Endothelial cell of umbilical vein (primary cell): ENCODE results near the gene WDFY2. TPM values are rescaled to one million over a fixed set of nuclear protein-coding genes. Genes with fewer than 3 reads are reported as not detected.

ENCODE experiments used
- BruUV-seq: library from RNA; stranded (reverse); fragments of 400-500 nt; replicated peaks from 2 replicates; lab custom pipeline; 2021; lab: Mats Ljungman, UMichigan
- CTCF ChIA-PET: fragments of 300-600, 350-600 bp; sonication (Branson Sonifier 250); formaldehyde crosslinking; loops from one replicate; lab custom pipeline; 2021; ENCODE audit warnings: antibody characterized with exemption, inconsistent platforms; lab: Charles Lee
- POLR2A ChIA-PET: fragments of 300-600, 350-600 bp; sonication (Branson Sonifier 250); formaldehyde crosslinking; loops from one replicate; lab custom pipeline; 2021; ENCODE audit warnings: antibody characterized with exemption, inconsistent platforms; lab: Charles Lee
- DNase-seq: peaks from one replicate; pipeline ENCODE4 v3.0.0-alpha.2; 2011; ENCODE audit warnings: low read depth, low spot score
- FAIRE-seq: peaks from 2 replicates; lab custom pipeline; 2011; peaks lifted over from hg19 to GRCh38; lab: Jason Lieb, UNC
- H2AFZ ChIP-seq: 2 replicates; pipeline ENCODE4 v1.6.0; 2012; ENCODE audit warnings: low read depth, low read length, control low read depth, inconsistent platforms
- H3K27ac ChIP-seq: 2 replicates; pipeline ENCODE4 v1.5.1; 2011; ENCODE audit warnings: low read depth, mild to moderate bottlenecking, control low read depth, low read length, moderate library complexity; ENCODE audit not compliant: insufficient read depth
- H3K27me3 ChIP-seq, 2 experiments: 2 replicates each; pipeline versions ENCODE4 v1.6.0 to v1.6.1; 2011; ENCODE audit warnings: low read length in 2 of 2, mixed read lengths in 1 of 2; ENCODE audit not compliant: control insufficient read depth in 2 of 2, insufficient read depth in 2 of 2
- H3K36me3 ChIP-seq, 2 experiments: 2 replicates in 1 of 2; 3 replicates in 1 of 2; pipeline ENCODE4 v1.5.1; 2011; ENCODE audit warnings: low read length in 2 of 2, mild to moderate bottlenecking in 1 of 2, moderate library complexity in 1 of 2; ENCODE audit not compliant: control insufficient read depth in 2 of 2, insufficient read depth in 2 of 2; ENCODE audit errors: extremely low read depth in 1 of 2
- H3K4me1 ChIP-seq: 3 replicates; pipeline ENCODE4 v1.5.1; 2011; ENCODE audit warnings: mild to moderate bottlenecking, low read length; ENCODE audit not compliant: control insufficient read depth, insufficient read depth; ENCODE audit errors: extremely low read depth
- H3K4me2 ChIP-seq: 2 replicates; pipeline ENCODE4 v1.6.1; 2011; ENCODE audit warnings: low read length, control low read depth, mixed read lengths; ENCODE audit not compliant: insufficient read depth
- H3K4me3 ChIP-seq, 3 experiments: fragments of 200-600 bp in 1 of 3; sonication (generic), shearing (Covaris generic) in 1 of 3; replicated peaks in 1 of 3; 2 replicates each; pipeline ENCODE4 v1.5.1; 2011 to 2016; ENCODE audit warnings: control low read depth in 3 of 3, low read length in 3 of 3, mild to moderate bottlenecking in 2 of 3, inconsistent platforms in 1 of 3, low read depth in 1 of 3, moderate library complexity in 1 of 3; ENCODE audit not compliant: insufficient read depth in 1 of 3
- H3K79me2 ChIP-seq: 2 replicates; pipeline ENCODE4 v1.6.0; 2012; ENCODE audit warnings: low read length, inconsistent platforms; ENCODE audit not compliant: control insufficient read depth, insufficient read depth
- H3K9ac ChIP-seq: replicated peaks from 2 replicates; pipeline ENCODE3; 2011; ENCODE audit warnings: low read length, control low read depth; ENCODE audit not compliant: insufficient read depth; ENCODE audit errors: extremely low read depth
- H3K9me1 ChIP-seq: replicated peaks from 3 replicates; pipeline ENCODE4 v1.6.0; 2011; ENCODE audit warnings: mild to moderate bottlenecking, low read length; ENCODE audit not compliant: control insufficient read depth, insufficient read depth; ENCODE audit errors: extremely low read depth
- H3K9me3 ChIP-seq: replicated peaks from 2 replicates; pipeline ENCODE4 v1.5.1; 2012; ENCODE audit warnings: low read length, inconsistent platforms; ENCODE audit not compliant: control insufficient read depth, insufficient read depth
- H4K20me1 ChIP-seq: replicated peaks from 2 replicates; pipeline ENCODE3; 2011; ENCODE audit warnings: mild to moderate bottlenecking, low read length; ENCODE audit not compliant: control insufficient read depth, insufficient read depth; ENCODE audit errors: extremely low read depth
- EZH2 ChIP-seq: IDR thresholded peaks from 2 replicates; pipeline ENCODE4 v1.6.1; 2012; ENCODE audit warnings: borderline replicate concordance, low read depth, mild to moderate bottlenecking, moderate library complexity, low read length, inconsistent platforms; ENCODE audit not compliant: severe bottlenecking
- FOS ChIP-seq: IDR thresholded peaks from 2 replicates; pipeline ENCODE4 v1.6.1; 2011; ENCODE audit warnings: mild to moderate bottlenecking, low read length, moderate library complexity, borderline replicate concordance; ENCODE audit not compliant: insufficient read depth
- GATA2 ChIP-seq: IDR thresholded peaks from 2 replicates; pipeline ENCODE4 v1.7.0; 2011; ENCODE audit warnings: low read depth, mild to moderate bottlenecking, moderate library complexity, mixed read lengths, low read length; ENCODE audit not compliant: insufficient read length, insufficient read depth
- JUN ChIP-seq: IDR thresholded peaks from 2 replicates; pipeline ENCODE4 v1.6.1; 2011; ENCODE audit warnings: borderline replicate concordance, low read depth; ENCODE audit not compliant: insufficient read length, insufficient read depth
- MYC ChIP-seq: IDR thresholded peaks from one replicate; pipeline ENCODE4 v1.6.1; 2011; ENCODE audit warnings: mild to moderate bottlenecking, low read depth, low read length
- POLR2A ChIP-seq: IDR thresholded peaks from 2 replicates; pipeline ENCODE4 v1.6.1; 2012; ENCODE audit warnings: low read depth, mild to moderate bottlenecking, control low read depth, low read length
- POLR2AphosphoS5 ChIP-seq: IDR thresholded peaks from 2 replicates; pipeline ENCODE4 v1.6.1; 2012; ENCODE audit warnings: low read depth, mild to moderate bottlenecking, control low read depth, low read length, moderate library complexity; ENCODE audit not compliant: insufficient read depth
- dilution Hi-C: fragments of 300-500 bp; cut with MboI; formaldehyde crosslinking; loops from one replicate; pipeline ENCODE4 v1.15.0; 2019; ENCODE audit warnings: low sequenced_read_pairs; ENCODE audit not compliant: extremely low pct_ligation_motif_present
- intact Hi-C: fragments of 100-400 bp; cut with micrococcal nuclease; formaldehyde crosslinking; loops from one replicate; pipeline ENCODE4 v1.10.0; 2022
- polyA plus RNA-seq, 4 experiments: library from polyadenylated mRNA; depleted of rRNA in 3 of 4; stranded (reverse) in 3 of 4; unstranded in 1 of 4; fragments of >200 nt; gene quantifications; 2 replicates each; pipeline versions ENCODE4 v1.2.1 to v1.2.3, GENCODE V29; 2011 to 2012; ENCODE audit warnings: missing spikeins in 1 of 4
- total RNA-seq: library from RNA; stranded (reverse); gene quantifications from 2 replicates; pipeline ENCODE4 v1.2.3, GENCODE V29; 2021
- TF ChIP-seq, protein P1 (sequence below), 2 donors: IDR thresholded peaks; 1 replicate in 1 of 2; 2 replicates in 1 of 2; pipeline ENCODE4 v1.5.1; 2011; ENCODE audit warnings: low read length in 2 of 2, mild to moderate bottlenecking in 2 of 2, moderate library complexity in 2 of 2, control low read depth in 1 of 2, inconsistent platforms in 1 of 2, low read depth in 1 of 2; ENCODE audit not compliant: insufficient read depth in 1 of 2; ENCODE audit errors: extremely low read depth in 1 of 2
- TF ChIP-seq, protein P2 (sequence below): IDR thresholded peaks from 2 replicates; pipeline ENCODE4 v1.6.1; 2011; ENCODE audit not compliant: insufficient read depth, insufficient read length

WDFY2 gene
- total and polyA plus RNA-seq, 2 donors (not counting 3 experiments of a cell fraction or from before 2014, with no cell fraction given): 2.1 to 5.5 TPM

DNA sequence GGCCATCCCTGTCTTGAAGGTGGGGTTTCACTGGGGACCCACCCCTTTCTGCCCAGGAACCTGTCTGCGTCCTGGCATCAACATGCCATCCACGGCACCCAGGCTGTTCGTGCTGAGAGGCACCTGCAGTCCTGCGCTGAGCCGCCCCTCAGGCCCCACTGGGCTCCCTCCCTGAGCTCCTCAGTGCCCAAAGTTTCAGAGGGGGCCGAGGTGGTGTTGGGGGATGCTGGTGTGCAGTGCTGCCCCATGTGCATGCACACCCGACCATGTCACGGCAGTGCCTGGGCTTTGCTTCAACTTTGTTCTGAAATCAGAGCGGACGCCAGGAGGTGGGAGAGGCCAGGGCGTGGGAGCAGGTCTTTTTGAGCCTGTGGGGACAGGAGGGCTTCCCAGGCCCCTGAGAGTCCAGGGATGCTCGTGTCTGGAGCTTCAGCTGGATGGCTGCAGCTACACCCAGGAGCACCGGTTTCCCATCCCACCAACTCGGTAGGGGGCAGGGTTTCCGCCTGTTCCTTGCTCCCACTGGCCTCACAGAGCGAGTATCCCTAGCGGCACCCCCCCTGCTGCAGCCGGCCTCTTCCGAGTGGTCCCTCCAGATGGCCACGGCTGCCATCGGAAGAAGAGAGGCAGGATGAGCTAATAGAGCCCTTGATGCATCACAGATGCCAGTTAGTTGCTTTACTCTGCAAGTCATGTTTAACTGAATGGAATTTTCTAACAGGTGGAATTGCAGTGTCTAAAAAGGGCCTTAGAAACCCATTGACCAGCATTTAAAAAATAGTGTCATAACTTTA, 44.0 kb downstream of the WDFY2 start:
- Histone ChIP-seq H3K9ac (no peak overlapping the region), H3K27me3 (no peaks in the 10 kb centered on the region), H3K36me3 (no peaks in the 10 kb centered on the region), H3K4me2 (no peak overlapping the region), H3K9me3 (no peaks in the 10 kb centered on the region), H3K79me2 (no peaks in the 10 kb centered on the region), H2AFZ (no peak overlapping the region), H3K9me1 (no peaks in the 10 kb centered on the region), H3K27ac (no peak overlapping the region), H3K4me1 (no peaks in the 10 kb centered on the region), H4K20me1 (no peaks in the 10 kb centered on the region), H3K4me3 (no peak overlapping the region)
- TF ChIP-seq POLR2A: no peak
- TF ChIP-seq, protein P1, sequence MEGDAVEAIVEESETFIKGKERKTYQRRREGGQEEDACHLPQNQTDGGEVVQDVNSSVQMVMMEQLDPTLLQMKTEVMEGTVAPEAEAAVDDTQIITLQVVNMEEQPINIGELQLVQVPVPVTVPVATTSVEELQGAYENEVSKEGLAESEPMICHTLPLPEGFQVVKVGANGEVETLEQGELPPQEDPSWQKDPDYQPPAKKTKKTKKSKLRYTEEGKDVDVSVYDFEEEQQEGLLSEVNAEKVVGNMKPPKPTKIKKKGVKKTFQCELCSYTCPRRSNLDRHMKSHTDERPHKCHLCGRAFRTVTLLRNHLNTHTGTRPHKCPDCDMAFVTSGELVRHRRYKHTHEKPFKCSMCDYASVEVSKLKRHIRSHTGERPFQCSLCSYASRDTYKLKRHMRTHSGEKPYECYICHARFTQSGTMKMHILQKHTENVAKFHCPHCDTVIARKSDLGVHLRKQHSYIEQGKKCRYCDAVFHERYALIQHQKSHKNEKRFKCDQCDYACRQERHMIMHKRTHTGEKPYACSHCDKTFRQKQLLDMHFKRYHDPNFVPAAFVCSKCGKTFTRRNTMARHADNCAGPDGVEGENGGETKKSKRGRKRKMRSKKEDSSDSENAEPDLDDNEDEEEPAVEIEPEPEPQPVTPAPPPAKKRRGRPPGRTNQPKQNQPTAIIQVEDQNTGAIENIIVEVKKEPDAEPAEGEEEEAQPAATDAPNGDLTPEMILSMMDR (IDR thresholded peaks at IDR 0.05; ENCODE audit: extremely low read depth in 1 of 2, insufficient read depth in 1 of 2, low read depth in 1 of 2, low read length in 2 of 2): no peak
- no peak for TF ChIP-seq GATA2
- no peak for TF ChIP-seq MYC
- no peak for TF ChIP-seq EZH2
- TF ChIP-seq POLR2AphosphoS5: no peak
- no peak for TF ChIP-seq FOS
- TF ChIP-seq JUN: no peak
- TF ChIP-seq, protein P2, sequence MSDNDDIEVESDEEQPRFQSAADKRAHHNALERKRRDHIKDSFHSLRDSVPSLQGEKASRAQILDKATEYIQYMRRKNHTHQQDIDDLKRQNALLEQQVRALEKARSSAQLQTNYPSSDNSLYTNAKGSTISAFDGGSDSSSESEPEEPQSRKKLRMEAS: no peak
- dilution Hi-C loops: no loop called here
- DNase-seq (no peak), FAIRE-seq (no peak)
- POLR2A ChIA-PET: no interaction called here
- CTCF ChIA-PET: no interaction called here
- intact Hi-C loops: no loop called here
- BruUV-seq: no TSS peak
